ENCODE measurements around the gene NKD2. TPM values are rescaled to one million over a fixed set of nuclear protein-coding genes. Genes with fewer than 3 reads are reported as not detected.

Gene NKD2
- total and polyA plus RNA-seq, 9 of the 15 experiments (the other 6 are each of a cell fraction or from before 2014, with no cell fraction given), result 0.09 to 0.64 (median 0.27) TPM; not detected in 5

- TF ChIP-seq ZBTB9 (CRISPR knock-in tag; IDR thresholded peaks at IDR 0.05) (0 out of 2 replicates have a peak, but pooled peaks have one; percentile 68), NRF1 (conservative IDR thresholded peaks at IDR 0.05 in 1 of 2, IDR thresholded peaks at IDR 0.05 in 1 of 2) (0 out of 4 replicates have a peak, but pooled peaks of 1 of the 2 experiments have one; percentile 26), ZNF740 (CRISPR knock-in tag; IDR thresholded peaks at IDR 0.05) (no peak), ZNF740 (tag; IDR thresholded peaks at IDR 0.05) (no peak), NR1H2 (CRISPR knock-in tag; IDR thresholded peaks at IDR 0.05) (no peak), ZKSCAN8 (CRISPR knock-in tag; IDR thresholded peaks at IDR 0.05) (no peak), ZNF76 (CRISPR knock-in tag; IDR thresholded peaks at IDR 0.05; ENCODE audit: borderline replicate concordance) (0 out of 2 replicates have a peak, but pooled peaks have one; percentile 42), HMGN3 (IDR thresholded peaks at IDR 0.05; ENCODE audit: borderline replicate concordance, extremely low read depth, insufficient read length, low read depth, low read length) (no peak)
These were observed 11.6 kb upstream of the NKD2 start (continued) for GRCh38 chr5:997001-997474.

All from K562 (cell line).